Stomach (tissue), 19 donors: ENCODE data around the gene TJP1. TPM values are rescaled to one million over a fixed set of nuclear protein-coding genes. Genes with fewer than 3 reads are reported as not detected.

Experiments
- DNase-seq, 2 donors: peaks; one replicate each; pipeline versions ENCODE4 v3.0.0 to v3.0.0-alpha.2; 2013 to 2019
- H3K27ac ChIP-seq, 5 donors: fragments of 200-600 bp in 4 of 5; sonication (generic) in 4 of 5; one replicate each; pipeline ENCODE4 v1.5.1; 2013 to 2019; ENCODE audit warnings: mild to moderate bottlenecking in 1 of 5, moderate library complexity in 1 of 5
- H3K27me3 ChIP-seq, 3 donors: fragments of 200-600 bp; sonication (generic); one replicate each; pipeline ENCODE4 v1.5.1; 2017 to 2019; ENCODE audit warnings: mixed run types in 1 of 3
- H3K36me3 ChIP-seq, 4 donors: fragments of 200-600 bp; sonication (generic); 1 replicate in 3 of 4; 2 replicates in 1 of 4; pipeline ENCODE4 v1.5.1; 2016 to 2019
- H3K4me1 ChIP-seq, 4 donors: fragments of 200-600 bp; sonication (generic); one replicate each; pipeline ENCODE4 v1.5.1; 2016 to 2019
- H3K4me3 ChIP-seq, 4 donors: fragments of 200-600 bp; sonication (generic) in 3 of 4; one replicate each; pipeline ENCODE4 v1.5.1; 2016 to 2019; ENCODE audit warnings: mild to moderate bottlenecking in 1 of 4
- H3K9me3 ChIP-seq, 4 donors: fragments of 200-600 bp; sonication (generic); one replicate each; pipeline ENCODE4 v1.5.1; 2016 to 2019
- CTCF ChIP-seq, 7 experiments: fragments of 450-650 bp in 4 of 7; fragments of 200-600 bp in 3 of 7; sonication (generic) in 3 of 7; IDR thresholded peaks; one replicate each; pipeline ENCODE4 v1.5.1; 2016 to 2019; ENCODE audit warnings: antibody characterized with exemption in 7 of 7, control low read depth in 2 of 7, mild to moderate bottlenecking in 1 of 7
- EP300 ChIP-seq: sonication (generic); formaldehyde crosslinking; IDR thresholded peaks from one replicate; pipeline ENCODE4 v1.6.1; 2017; ENCODE audit warnings: antibody characterized with exemption
- POLR2A ChIP-seq, 4 donors: fragments of 450-650 bp; IDR thresholded peaks; one replicate each; pipeline ENCODE4 v1.6.1; 2016; ENCODE audit warnings: antibody characterized with exemption in 4 of 4, control low read depth in 2 of 4, mild to moderate bottlenecking in 1 of 4, moderate library complexity in 1 of 4
- POLR2AphosphoS5 ChIP-seq, 3 donors: sonication (generic); formaldehyde crosslinking; IDR thresholded peaks; one replicate each; pipeline ENCODE4 v1.6.1; 2016; ENCODE audit warnings: antibody characterized with exemption in 3 of 3
- WGBS, 5 donors: extraction: QIAGEN DNeasy Blood & Tissue Kit in 3 of 5; methylation state at CpG; one replicate each; pipeline versions ENCODE4 v1.1.5 to v1.1.7; 2013 to 2018; 5-methylcytosine and 5-hydroxymethylcytosine counted together
- intact Hi-C: fragments of 100-400 bp; cut with DNase I; formaldehyde crosslinking; loops from one replicate; pipeline ENCODE4 v1.15.1; 2023; ENCODE audit warnings: low total_unique reads
- long read RNA-seq, 10 donors: transcript quantifications; one replicate each; lab custom pipeline, GENCODE V29; 2026
- polyA plus RNA-seq, 3 donors: library from polyadenylated mRNA; stranded (reverse); fragments of 200-250 nt; gene quantifications; one replicate each; pipeline ENCODE4 v1.2.3, GENCODE V29; 2013
- total RNA-seq, 5 donors: library from RNA; depleted of rRNA; stranded (reverse); fragments of >200 nt; gene quantifications; one replicate each; pipeline versions ENCODE4 v1.1.0 to v1.2.3, GENCODE V29; 2014 to 2016
- donor health status: healthy with polysubstance abuse.
- donor health status: Bipolar disorder and iron deficiency.
- donor health status: healthy.

Gene TJP1
- total RNA-seq (100 to 1,000 TPM in 3 of 5 donors, 10 to 100 TPM in 2; 62.0 to 167 (median 107) TPM), polyA plus RNA-seq (10 to 100 TPM; 12.3 to 14.3 (median 13.0) TPM)
- long read RNA-seq, donor 1, result 0 reads
- long read RNA-seq, donor 2, partial matches to known transcripts, result 10 of 13 reads
- long read RNA-seq, donor 2, other reads (novel, unspliced or antisense), result 0 of 13 reads
- long read RNA-seq, donor 3, partial matches to known transcripts, result 0 of 1 reads
- long read RNA-seq, donor 3, other reads (novel, unspliced or antisense), result 0 of 1 reads
- long read RNA-seq, donor 4, result 0 reads
- long read RNA-seq, donor 5, partial matches to known transcripts, result 10 of 12 reads
- long read RNA-seq, donor 5, other reads (novel, unspliced or antisense), result 0 of 12 reads
- long read RNA-seq, donor 6, partial matches to known transcripts, result 26 of 29 reads
- long read RNA-seq, donor 6, other reads (novel, unspliced or antisense), result 0 of 29 reads
- long read RNA-seq, donor 7, partial matches to known transcripts, result 24 of 24 reads
- long read RNA-seq, donor 7, other reads (novel, unspliced or antisense), result 0 of 24 reads
- long read RNA-seq, donor 8, partial matches to known transcripts, result 0 of 1 reads
- long read RNA-seq, donor 8, other reads (novel, unspliced or antisense), result 0 of 1 reads
- long read RNA-seq, donor 9, partial matches to known transcripts, result 201 of 203 reads
- long read RNA-seq, donor 9, other reads (novel, unspliced or antisense), result 0 of 203 reads
- long read RNA-seq, donor 10, result 0 reads

- Histone ChIP-seq H3K27ac (peak within 1 kb of the TSS; percentile 95 to 99 (median 99)), H3K36me3 (no peaks in the 10 kb centered on the region), H3K27me3 (peaks cover 0 to 27% (median 10%) of the 10 kb centered on the region in 3 donors), H3K4me1 (peaks cover 10 to 37% (median 24%) of the 10 kb centered on the region in 4 donors), H3K4me3 (peak within 1 kb of the TSS; percentile 63 to 80 (median 68)), H3K9me3 (no peaks in the 10 kb centered on the region)
- 1 to 3% (median 1%) methylated on average over 19 to 80 of the region's 80 CpGs for WGBS, 5 donors
- peak; percentile 83 to 94 for DNase-seq
- TF ChIP-seq POLR2A (IDR thresholded peaks at IDR 0.05) (peak in 1 of 4 donors; percentile 79), POLR2AphosphoS5 (IDR thresholded peaks at IDR 0.05) (peak; percentile 80 to 96 (median 89)), EP300 (no peak)
- intact Hi-C loops, result no loop called here
These were observed at the start of gene TJP1 for GRCh38 chr15:29822100-29822683. Gene TJP1 (minus strand): TSS chr15:29822468. CDS start chr15:29822028, 440 bp downstream.

- Histone ChIP-seq H3K4me3 (no peak overlapping the region), H3K36me3 (no peaks in the 10 kb centered on the region), H3K9me3 (no peaks in the 10 kb centered on the region), H3K27me3 (no peaks in the 10 kb centered on the region), H3K4me1 (peaks cover 0 to 32% (median 10%) of the 10 kb centered on the region in 4 donors), H3K27ac (peak overlapping the region in 4 of 5 donors; percentile 5 to 59 (median 44))
- peak in 1 of 2 donors; percentile 26 for DNase-seq
- WGBS, 5 donors, result 79 to 92% (median 83%) methylated on average over 14 to 19 of the region's 19 CpGs
- no peak for TF ChIP-seq EP300
- TF ChIP-seq POLR2A (IDR thresholded peaks at IDR 0.05), result no peak
- TF ChIP-seq CTCF (IDR thresholded peaks at IDR 0.05), result no peak
- TF ChIP-seq POLR2AphosphoS5 (IDR thresholded peaks at IDR 0.05), result no peak
- intact Hi-C loops, result no loop called here
These were observed 49.1 kb upstream of the TJP1 start for GRCh38 chr15:29871401-29871800.

- WGBS, 5 donors, result 19 to 32% (median 29%) methylated on average over 11 of the region's 11 CpGs
- H3K27me3 ChIP-seq, result no peaks in the 10 kb centered on the region
- H3K4me1 ChIP-seq, result peaks cover 0 to 33% (median 10%) of the 10 kb centered on the region in 4 donors
- DNase-seq, result peak in 1 of 2 donors; percentile 55
- H3K36me3 ChIP-seq, result no peaks in the 10 kb centered on the region
- H3K27ac ChIP-seq, result peak overlapping the region; percentile 5 to 59 (median 49)
- H3K9me3 ChIP-seq, result no peaks in the 10 kb centered on the region
- H3K4me3 ChIP-seq, result no peak overlapping the region
- intact Hi-C loops, result no loop called here
- TF ChIP-seq CTCF (IDR thresholded peaks at IDR 0.05) (no peak), POLR2AphosphoS5 (IDR thresholded peaks at IDR 0.05) (no peak), EP300 (no peak), POLR2A (IDR thresholded peaks at IDR 0.05) (no peak)
These were observed 48.4 kb upstream of the TJP1 start for GRCh38 chr15:29870495-29871151.

GRCh38 chr15:29867241-29868000 is 45.2 kb upstream of the TJP1 start:
- no peak for TF ChIP-seq POLR2AphosphoS5 (IDR thresholded peaks at IDR 0.05)
- TF ChIP-seq POLR2A (IDR thresholded peaks at IDR 0.05), result no peak
- TF ChIP-seq EP300, result no peak
- no peak for TF ChIP-seq CTCF (IDR thresholded peaks at IDR 0.05)
- no peak overlapping the region for H3K27ac ChIP-seq
- H3K27me3 ChIP-seq, result no peaks in the 10 kb centered on the region
- peaks cover 4 to 40% (median 15%) of the 10 kb centered on the region in 4 donors for H3K4me1 ChIP-seq
- no peaks in the 10 kb centered on the region for H3K36me3 ChIP-seq
- DNase-seq, result no peak
- no peak overlapping the region for H3K4me3 ChIP-seq
- 77 to 89% (median 79%) methylated on average over 3 of the region's 3 CpGs for WGBS, 5 donors
- intact Hi-C loops, result no loop called here
- no peaks in the 10 kb centered on the region for H3K9me3 ChIP-seq
